ENCODE results near the gene ITGB2.

Gene ITGB2

GRCh38 chr21:44867999-44868700 is 52.5 kb downstream of the ITGB2 start:
- no peak for DNase-seq (ENCODE audit: low read depth in 2 of 2)

- no peak for DNase-seq (ENCODE audit: low read depth in 2 of 2)
Measured at GRCh38 chr21:44867464-44867863, 53.2 kb downstream of the ITGB2 start.

GRCh38 chr21:44866780-44867179 is 53.9 kb downstream of the ITGB2 start:
- no peak for DNase-seq (ENCODE audit: low read depth in 2 of 2)

- no peak for DNase-seq (ENCODE audit: low read depth in 2 of 2)
Measured at GRCh38 chr21:44865561-44866280, 55.0 kb downstream of the ITGB2 start.

- DNase-seq (ENCODE audit: low read depth in 2 of 2): no peak
Measured at GRCh38 chr21:44862869-44863685, 57.6 kb downstream of the ITGB2 start.

DNA sequence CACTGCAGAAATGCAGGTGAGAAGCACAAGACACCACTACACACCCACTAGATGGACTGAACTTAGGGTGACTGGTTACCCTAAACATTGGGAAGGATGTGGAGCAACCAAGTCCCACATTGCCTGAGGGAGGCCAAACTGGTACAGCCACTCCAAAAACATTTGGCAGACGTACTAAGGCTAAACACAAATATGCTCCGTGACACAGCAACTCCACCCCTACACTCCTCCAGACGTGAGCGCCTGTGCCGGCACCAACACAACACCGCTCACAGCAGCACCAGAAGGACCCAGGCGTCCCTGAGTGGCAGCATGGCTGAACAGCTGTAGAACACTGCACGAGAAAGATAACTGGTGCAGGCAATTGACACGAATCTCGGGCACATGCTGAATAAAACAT is 61.9 kb downstream of the ITGB2 start:
- no peak for DNase-seq (ENCODE audit: low read depth in 2 of 2)

DNA sequence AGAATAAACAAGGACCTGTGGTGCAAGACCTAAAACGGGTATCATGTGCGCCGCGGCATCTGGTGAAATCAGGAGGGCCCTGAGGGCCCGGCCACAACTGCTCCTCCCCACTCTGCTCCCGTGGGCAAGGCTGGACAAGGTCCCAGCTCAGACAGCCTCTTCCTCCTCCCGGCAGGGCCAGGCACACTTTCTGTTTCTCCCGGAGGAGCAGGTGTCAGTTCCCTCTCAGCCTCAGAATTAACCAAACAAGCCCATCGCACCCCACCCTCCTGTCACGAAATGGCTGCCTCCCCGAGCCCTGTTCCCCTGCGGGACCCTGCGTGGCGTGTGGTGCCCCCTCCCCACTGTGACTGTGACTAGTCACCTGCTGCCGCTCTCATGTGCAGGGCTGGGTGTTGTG is 62.4 kb downstream of the ITGB2 start:
- no peak for DNase-seq (ENCODE audit: low read depth in 2 of 2)

- DNase-seq (ENCODE audit: low read depth in 2 of 2): no peak
Measured at GRCh38 chr21:44857127-44857892, 63.4 kb downstream of the ITGB2 start.

DNA sequence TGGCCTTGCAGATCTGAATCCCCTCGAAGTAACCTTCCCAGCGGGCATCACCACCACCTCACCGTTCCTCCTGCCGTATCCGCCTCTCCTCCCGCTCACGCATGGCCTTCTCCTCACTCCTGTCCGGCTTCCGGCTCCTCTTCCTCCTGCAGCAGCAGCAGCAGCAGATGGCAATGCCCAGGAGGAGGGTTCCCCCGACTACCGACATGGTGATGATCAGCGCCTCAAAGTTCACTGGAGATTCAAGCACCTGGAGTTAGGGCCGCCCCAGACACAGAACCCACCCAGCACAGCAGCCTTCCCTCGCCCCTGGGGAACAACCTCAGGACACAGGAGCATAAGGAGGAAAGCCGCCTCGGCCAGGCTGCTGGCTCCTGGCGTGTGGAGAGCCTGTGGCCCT is 64.6 kb downstream of the ITGB2 start:
- DNase-seq (ENCODE audit: low read depth in 2 of 2): no peak

- DNase-seq (ENCODE audit: low read depth in 2 of 2): no peak
Measured at GRCh38 chr21:44855572-44855971, 65.1 kb downstream of the ITGB2 start.

GRCh38 chr21:44854664-44855446 is 65.8 kb downstream of the ITGB2 start:
- DNase-seq (ENCODE audit: low read depth in 2 of 2): no peak

DNA sequence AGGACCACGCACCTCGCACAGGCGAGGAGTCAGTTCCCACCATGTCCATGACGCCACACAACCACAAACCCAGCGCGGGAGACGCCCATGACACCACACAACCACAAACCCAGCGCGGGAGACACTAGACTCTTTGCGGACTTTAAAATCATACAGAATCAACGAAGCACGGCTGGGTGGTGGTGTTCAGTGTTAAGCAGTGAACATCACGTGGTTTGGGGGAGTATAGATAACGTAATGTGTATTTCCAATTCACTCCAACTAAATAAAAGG is 66.4 kb downstream of the ITGB2 start:
- no peak for DNase-seq (ENCODE audit: low read depth in 2 of 2)

GRCh38 chr21:44853601-44854390 is 66.9 kb downstream of the ITGB2 start:
- DNase-seq (ENCODE audit: low read depth in 2 of 2): no peak

DNA sequence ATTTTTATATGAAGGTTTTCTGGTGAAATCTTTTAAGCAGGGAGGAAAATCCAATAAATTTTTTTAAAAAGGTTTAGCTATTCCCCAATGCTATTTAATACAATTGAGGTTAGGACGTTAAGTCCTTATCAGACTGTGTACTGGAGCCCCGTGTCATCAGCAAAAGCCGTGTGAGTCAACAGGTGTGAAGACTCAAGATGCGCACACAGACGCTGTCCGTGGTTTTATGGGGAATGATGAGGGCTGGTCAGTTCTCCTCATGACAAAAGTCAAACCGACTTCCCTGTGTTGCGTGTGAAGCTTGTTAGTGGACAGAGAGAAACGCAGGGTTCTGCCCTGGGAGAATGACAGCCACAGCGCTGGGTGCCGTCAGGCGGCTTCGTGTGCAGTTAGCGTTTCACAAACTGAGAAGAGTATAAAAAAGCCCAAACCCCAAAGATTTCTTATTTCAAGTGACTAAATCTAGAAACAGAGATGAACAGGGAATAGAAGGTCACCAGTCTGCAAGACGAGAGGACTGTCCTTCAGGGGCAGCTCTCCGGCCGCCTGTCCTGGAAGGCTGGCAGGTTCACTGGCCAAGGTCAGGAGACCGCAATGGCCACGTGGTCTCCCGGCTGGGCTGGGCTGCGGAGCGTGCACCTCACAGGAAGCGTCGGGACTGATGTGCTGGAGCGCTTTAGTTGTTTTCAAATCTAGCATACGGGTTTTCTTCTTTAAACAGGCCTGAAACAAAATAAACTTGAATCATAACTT is 69.6 kb downstream of the ITGB2 start:
- no peak for DNase-seq (ENCODE audit: low read depth in 2 of 2)

DNA sequence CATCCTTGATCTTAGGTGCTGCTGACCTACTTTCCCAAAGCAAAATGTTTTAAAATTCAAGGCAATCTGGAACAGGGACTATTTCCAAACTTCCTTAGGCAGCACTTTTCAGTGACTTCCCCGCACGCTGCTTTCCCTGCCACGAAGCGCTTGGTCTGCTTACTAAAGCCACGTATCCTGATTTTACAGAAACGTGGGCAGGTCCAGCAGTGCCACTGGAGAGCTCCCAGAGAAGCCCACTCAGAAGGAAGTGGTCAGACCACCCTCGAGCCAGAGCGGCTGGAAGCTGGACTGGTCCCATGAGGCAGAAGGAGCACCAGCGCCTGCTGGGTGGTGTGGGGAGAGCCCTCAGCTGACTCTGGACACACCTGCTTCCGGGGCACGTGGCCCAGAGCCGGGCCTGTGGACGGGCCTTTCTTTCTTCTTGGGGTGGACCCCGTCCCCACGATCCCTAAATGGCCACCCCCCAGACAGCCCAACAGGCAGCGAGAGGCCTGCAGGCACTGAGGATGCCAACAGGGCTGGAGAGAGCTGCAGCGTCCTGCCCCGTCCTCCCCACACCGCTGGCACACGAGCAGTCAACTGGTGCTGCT is 70.4 kb downstream of the ITGB2 start:
- no peak for DNase-seq (ENCODE audit: low read depth in 2 of 2)

DNA sequence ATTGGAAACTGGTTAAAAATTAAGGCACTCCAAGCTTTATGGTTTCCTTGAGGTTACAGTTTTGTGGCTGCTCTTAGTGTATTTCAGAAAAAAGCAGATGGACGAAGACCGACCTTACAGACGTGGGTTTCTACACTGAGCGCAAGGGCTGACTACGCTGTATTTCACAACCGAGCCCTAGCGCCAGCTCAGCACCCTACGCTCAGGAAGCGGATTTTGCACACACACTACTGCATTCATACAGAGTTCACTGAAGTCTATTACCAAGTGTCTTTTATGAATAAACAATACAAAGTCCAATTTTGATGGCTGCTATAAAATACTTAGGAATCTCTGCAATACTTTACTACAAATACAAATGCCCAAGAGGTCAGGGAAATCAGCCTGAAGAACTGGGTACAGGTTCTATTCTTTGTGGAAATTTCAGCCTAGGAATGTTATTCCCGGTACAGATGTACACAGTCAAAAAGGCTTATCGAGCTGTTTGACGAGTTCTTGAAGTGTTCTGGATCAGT is 71.0 kb downstream of the ITGB2 start:
- no peak for DNase-seq (ENCODE audit: low read depth in 2 of 2)

DNA sequence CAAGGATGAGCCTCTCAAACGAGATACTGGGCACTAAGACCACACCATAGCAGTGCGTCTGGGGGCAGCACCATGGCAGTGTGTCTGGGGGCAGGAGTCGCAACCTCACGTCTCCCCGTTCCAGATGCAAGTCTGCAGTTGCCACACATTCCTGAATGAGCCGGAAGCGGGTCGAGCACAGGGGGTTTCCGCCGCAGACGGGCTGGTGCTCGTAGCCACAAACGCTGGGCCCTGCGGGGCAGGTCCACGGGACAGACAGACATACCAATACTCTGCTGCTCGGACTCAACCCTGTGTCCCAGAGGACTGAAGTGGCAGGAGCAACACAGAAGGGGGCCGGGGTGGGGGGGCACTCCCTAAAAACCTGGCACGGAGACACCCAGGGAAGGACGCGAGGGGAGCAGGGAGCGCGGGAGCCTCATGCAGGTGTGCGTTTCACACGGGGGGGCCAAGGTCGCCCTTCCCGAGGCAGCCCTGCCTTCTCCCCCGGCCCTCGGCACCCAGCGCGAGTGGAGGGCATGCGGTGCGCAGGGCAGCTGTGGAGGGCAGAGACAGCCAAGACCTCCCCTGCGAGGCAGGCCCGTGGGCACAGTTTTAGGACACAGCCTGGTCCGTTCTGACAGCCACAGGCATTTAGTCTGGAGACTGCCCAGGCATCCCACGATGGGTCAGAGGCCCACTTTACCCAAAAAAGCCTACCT is 71.7 kb downstream of the ITGB2 start:
- no peak for DNase-seq (ENCODE audit: low read depth in 2 of 2)

- DNase-seq (ENCODE audit: low read depth in 2 of 2): no peak
Measured at GRCh38 chr21:44847261-44848056, 73.2 kb downstream of the ITGB2 start.
